Measurements from ENCODE around the gene HYLS1.

DNA sequence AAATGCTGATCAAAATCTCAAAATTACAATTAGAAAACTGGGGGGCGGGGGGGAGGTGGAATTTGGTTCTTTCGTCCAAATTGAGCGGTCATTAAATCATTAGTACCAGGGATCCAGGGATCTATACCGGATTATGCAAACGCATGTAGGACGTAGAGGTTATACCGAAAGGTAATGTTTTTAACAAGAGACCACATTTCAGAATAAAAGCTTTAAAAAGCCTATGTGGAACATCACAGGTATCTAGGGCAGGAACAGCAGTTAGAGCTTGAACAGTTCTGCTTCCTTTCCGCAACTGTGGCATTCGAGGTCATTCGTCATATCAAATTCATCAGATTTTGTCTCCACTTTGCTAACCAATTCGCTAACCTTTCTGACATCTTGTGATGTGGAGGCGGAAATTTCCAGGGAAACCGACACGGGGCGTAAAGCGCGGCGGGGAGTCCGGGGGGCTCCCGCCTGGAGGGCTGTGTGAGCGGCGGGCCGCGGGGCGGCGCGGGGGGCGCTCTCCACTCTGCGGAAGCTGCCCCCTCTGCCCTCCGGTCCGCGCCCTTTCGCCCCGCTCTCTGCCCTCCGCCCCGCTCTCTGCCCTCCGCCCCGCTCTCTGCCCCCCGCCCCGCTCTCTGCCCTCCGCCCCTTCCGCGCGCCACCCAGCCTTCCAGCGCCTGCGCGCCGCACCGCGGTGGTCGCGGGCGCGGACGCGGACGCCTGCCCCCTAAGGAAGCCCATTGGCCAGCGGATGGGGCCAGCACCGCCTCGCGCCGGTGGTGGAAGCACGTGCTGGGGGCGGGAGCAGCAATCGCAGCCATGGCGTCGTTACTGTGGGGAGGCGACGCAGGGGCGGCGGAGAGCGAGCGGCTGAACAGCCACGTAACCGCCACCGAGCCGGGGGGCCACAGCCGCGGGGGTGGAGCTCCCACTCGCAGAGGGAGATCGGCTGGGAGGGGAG is 16.5 kb downstream of the HYLS1 start, which contains the start of gene DDX25:
- TF ChIP-seq, protein P1, sequence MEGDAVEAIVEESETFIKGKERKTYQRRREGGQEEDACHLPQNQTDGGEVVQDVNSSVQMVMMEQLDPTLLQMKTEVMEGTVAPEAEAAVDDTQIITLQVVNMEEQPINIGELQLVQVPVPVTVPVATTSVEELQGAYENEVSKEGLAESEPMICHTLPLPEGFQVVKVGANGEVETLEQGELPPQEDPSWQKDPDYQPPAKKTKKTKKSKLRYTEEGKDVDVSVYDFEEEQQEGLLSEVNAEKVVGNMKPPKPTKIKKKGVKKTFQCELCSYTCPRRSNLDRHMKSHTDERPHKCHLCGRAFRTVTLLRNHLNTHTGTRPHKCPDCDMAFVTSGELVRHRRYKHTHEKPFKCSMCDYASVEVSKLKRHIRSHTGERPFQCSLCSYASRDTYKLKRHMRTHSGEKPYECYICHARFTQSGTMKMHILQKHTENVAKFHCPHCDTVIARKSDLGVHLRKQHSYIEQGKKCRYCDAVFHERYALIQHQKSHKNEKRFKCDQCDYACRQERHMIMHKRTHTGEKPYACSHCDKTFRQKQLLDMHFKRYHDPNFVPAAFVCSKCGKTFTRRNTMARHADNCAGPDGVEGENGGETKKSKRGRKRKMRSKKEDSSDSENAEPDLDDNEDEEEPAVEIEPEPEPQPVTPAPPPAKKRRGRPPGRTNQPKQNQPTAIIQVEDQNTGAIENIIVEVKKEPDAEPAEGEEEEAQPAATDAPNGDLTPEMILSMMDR (conservative IDR thresholded peaks at IDR 0.05) = no peak
- no peak for TF ChIP-seq ZFX (IDR thresholded peaks at IDR 0.05)

Data from C4-2B (cell line).